Gastrocnemius medialis (tissue), 4 donors: ENCODE results near the gene SFXN3.

Experiments
- POLR2A ChIP-seq, 2 donors: fragments of 450-650 bp; IDR thresholded peaks; one replicate each; pipeline ENCODE4 v1.6.1; 2017; ENCODE audit warnings: antibody characterized with exemption in 2 of 2, mild to moderate bottlenecking in 2 of 2, moderate library complexity in 2 of 2
- TF ChIP-seq, protein P1 (sequence below), 5 experiments: fragments of 450-650 bp in 3 of 5; fragments of 200-600 bp in 2 of 5; sonication (generic) in 2 of 5; IDR thresholded peaks in 4 of 5; conservative IDR thresholded peaks in 1 of 5; 1 replicate in 4 of 5; 2 replicates in 1 of 5; pipeline ENCODE4 v1.5.1; 2016 to 2019; ENCODE audit warnings: antibody characterized with exemption in 5 of 5, mild to moderate bottlenecking in 3 of 5, moderate library complexity in 3 of 5

DNA sequence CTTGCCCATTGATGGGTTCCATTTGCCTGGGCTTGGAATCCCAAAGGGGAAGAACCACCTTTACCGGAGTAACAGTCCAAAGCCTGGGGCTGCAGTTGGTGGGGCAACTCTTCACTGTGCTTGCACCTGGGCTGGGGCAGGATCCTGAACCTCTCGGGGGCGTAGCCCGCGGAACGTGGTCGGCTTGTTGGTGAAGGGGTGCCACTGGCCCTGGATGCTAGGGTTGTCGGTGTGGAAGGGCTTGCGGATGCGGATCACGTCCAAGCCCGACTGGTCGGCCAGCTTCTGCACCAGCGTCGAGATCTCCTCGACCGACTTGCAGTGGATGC is 44.4 kb upstream of the SFXN3 start:
- TF ChIP-seq, protein P1, sequence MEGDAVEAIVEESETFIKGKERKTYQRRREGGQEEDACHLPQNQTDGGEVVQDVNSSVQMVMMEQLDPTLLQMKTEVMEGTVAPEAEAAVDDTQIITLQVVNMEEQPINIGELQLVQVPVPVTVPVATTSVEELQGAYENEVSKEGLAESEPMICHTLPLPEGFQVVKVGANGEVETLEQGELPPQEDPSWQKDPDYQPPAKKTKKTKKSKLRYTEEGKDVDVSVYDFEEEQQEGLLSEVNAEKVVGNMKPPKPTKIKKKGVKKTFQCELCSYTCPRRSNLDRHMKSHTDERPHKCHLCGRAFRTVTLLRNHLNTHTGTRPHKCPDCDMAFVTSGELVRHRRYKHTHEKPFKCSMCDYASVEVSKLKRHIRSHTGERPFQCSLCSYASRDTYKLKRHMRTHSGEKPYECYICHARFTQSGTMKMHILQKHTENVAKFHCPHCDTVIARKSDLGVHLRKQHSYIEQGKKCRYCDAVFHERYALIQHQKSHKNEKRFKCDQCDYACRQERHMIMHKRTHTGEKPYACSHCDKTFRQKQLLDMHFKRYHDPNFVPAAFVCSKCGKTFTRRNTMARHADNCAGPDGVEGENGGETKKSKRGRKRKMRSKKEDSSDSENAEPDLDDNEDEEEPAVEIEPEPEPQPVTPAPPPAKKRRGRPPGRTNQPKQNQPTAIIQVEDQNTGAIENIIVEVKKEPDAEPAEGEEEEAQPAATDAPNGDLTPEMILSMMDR (IDR thresholded peaks at IDR 0.05 in 4 of 5, conservative IDR thresholded peaks at IDR 0.05 in 1 of 5), result no peak
- TF ChIP-seq POLR2A (IDR thresholded peaks at IDR 0.05), result no peak
